Retinal pigment epithelial cell (primary cell): Measurements from ENCODE around the gene NUDT7.

ENCODE experiments used
- DNase-seq: peaks from one replicate; pipeline ENCODE4 v3.0.0-alpha.2; 2010; ENCODE audit warnings: low read depth
- H3K4me3 ChIP-seq: 2 replicates; pipeline ENCODE4 v1.5.1; 2011; ENCODE audit warnings: mild to moderate bottlenecking, low read length, control low read depth, moderate library complexity
- CTCF ChIP-seq: conservative IDR thresholded peaks from 2 replicates; pipeline ENCODE4 v1.5.1; 2011; ENCODE audit warnings: low read depth, low read length, control low read depth, inconsistent platforms

The NUDT7 gene

GRCh38 chr16:77722309-77723107 is at the start of gene NUDT7:
Gene NUDT7 (plus strand): TSS chr16:77722514. CDS start chr16:77722583, 69 bp downstream.
- peak within 1 kb of the TSS; percentile 74 for H3K4me3 ChIP-seq
- TF ChIP-seq CTCF = peak; percentile 48
- DNase-seq = peak; percentile 79

- no peak for TF ChIP-seq CTCF
- DNase-seq = no peak
- H3K4me3 ChIP-seq = no peak overlapping the region
These were observed 47.4 kb upstream of the NUDT7 start for GRCh38 chr16:77674888-77675287.

- peak; percentile 23 for DNase-seq
- no peak overlapping the region for H3K4me3 ChIP-seq
- TF ChIP-seq CTCF = peak; percentile 91
These were observed 46.6 kb upstream of the NUDT7 start for GRCh38 chr16:77675464-77676324.

- no peak for TF ChIP-seq CTCF
- DNase-seq = no peak
- no peak overlapping the region for H3K4me3 ChIP-seq
These were observed 45.2 kb upstream of the NUDT7 start for GRCh38 chr16:77677129-77677528.

GRCh38 chr16:77679391-77679790 is 42.9 kb upstream of the NUDT7 start:
- TF ChIP-seq CTCF = no peak
- no peak for DNase-seq
- no peak overlapping the region for H3K4me3 ChIP-seq

- DNase-seq = no peak
- no peak for TF ChIP-seq CTCF
- no peak overlapping the region for H3K4me3 ChIP-seq
These were observed 42.4 kb upstream of the NUDT7 start for GRCh38 chr16:77679901-77680300.

- DNase-seq = no peak
- TF ChIP-seq CTCF = no peak
- no peak overlapping the region for H3K4me3 ChIP-seq
These were observed 41.8 kb upstream of the NUDT7 start for GRCh38 chr16:77680496-77680895.
